HEK293 (cell line): ENCODE data around the gene TRPM2.

ENCODE experiments used
- CTCF ChIA-PET: fragments of 350-600 bp; formaldehyde crosslinking; extraction: SDS; loops from one replicate; lab custom pipeline; 2021; ENCODE audit warnings: antibody characterized with exemption; lab: Yijun Ruan, JAX
- POLR2A ChIA-PET: fragments of 300-600 bp; formaldehyde crosslinking; extraction: SDS; loops from one replicate; lab custom pipeline; 2020; ENCODE audit warnings: antibody characterized with exemption, inconsistent platforms; lab: Yijun Ruan, JAX
- H3K27ac ChIP-seq: fragments of 200-500 bp; sonication (Bioruptor generic); 2 replicates; pipeline ENCODE4 v1.5.1; 2014; ENCODE audit warnings: low read depth, low read length, control low read depth, inconsistent platforms; ENCODE audit errors: extremely low read depth
- H3K36me3 ChIP-seq, 2 experiments: fragments of 200-500 bp in 1 of 2; sonication (Bioruptor generic) in 1 of 2; 1 replicate in 1 of 2; 2 replicates in 1 of 2; pipeline ENCODE4 v1.5.1; 2014 to 2017; ENCODE audit warnings: inconsistent platforms in 2 of 2, low read length in 2 of 2; ENCODE audit not compliant: control insufficient read depth in 2 of 2, insufficient read depth in 1 of 2
- H3K4me1 ChIP-seq: fragments of 200-500 bp; sonication (Bioruptor generic); 2 replicates; pipeline ENCODE4 v1.5.1; 2014; ENCODE audit warnings: mild to moderate bottlenecking, low read length, inconsistent platforms; ENCODE audit not compliant: control insufficient read depth, insufficient read depth
- H3K4me3 ChIP-seq: 2 replicates; pipeline ENCODE4 v1.5.1; 2011; ENCODE audit warnings: low read depth, mild to moderate bottlenecking, control low read depth, low read length, moderate library complexity
- H3K9me3 ChIP-seq: fragments of 200-500 bp; sonication (Bioruptor generic); 2 replicates; pipeline ENCODE4 v1.5.1; 2014; ENCODE audit warnings: low read depth, low read length, inconsistent platforms; ENCODE audit not compliant: control insufficient read depth, insufficient read depth
- BCL6B ChIP-seq: fragments of 450-650 bp; formaldehyde crosslinking; IDR thresholded peaks from 2 replicates; pipeline ENCODE4 v1.5.1; 2017; ENCODE audit warnings: missing biosample characterization, missing genetic modification characterization
- KLF16 ChIP-seq: fragments of 450-650 bp; formaldehyde crosslinking; IDR thresholded peaks from 2 replicates; pipeline ENCODE4 v1.5.1; 2017; ENCODE audit warnings: missing biosample characterization, missing genetic modification characterization
- KLF8 ChIP-seq: fragments of 450-650 bp; formaldehyde crosslinking; IDR thresholded peaks from 2 replicates; pipeline ENCODE4 v1.5.1; 2016; ENCODE audit warnings: missing biosample characterization, missing genetic modification characterization
- REST ChIP-seq: fragments of 450-650 bp; formaldehyde crosslinking; IDR thresholded peaks from 2 replicates; pipeline ENCODE4 v1.5.1; 2016; ENCODE audit warnings: missing biosample characterization, missing genetic modification characterization
- SP7 ChIP-seq: fragments of 450-650 bp; formaldehyde crosslinking; IDR thresholded peaks from 2 replicates; pipeline ENCODE4 v1.5.1; 2016; ENCODE audit warnings: missing biosample characterization, missing genetic modification characterization
- ZBTB26 ChIP-seq: fragments of 450-650 bp; formaldehyde crosslinking; optimal IDR thresholded peaks from 2 replicates; pipeline ENCODE3; 2016; ENCODE audit warnings: missing biosample characterization, mild to moderate bottlenecking, missing genetic modification characterization
- ZNF112 ChIP-seq: fragments of 450-650 bp; formaldehyde crosslinking; IDR thresholded peaks from 2 replicates; pipeline ENCODE4 v1.5.0; 2017; ENCODE audit warnings: missing biosample characterization, missing genetic modification characterization
- ZNF138 ChIP-seq: fragments of 450-650 bp; formaldehyde crosslinking; IDR thresholded peaks from 2 replicates; pipeline ENCODE4 v1.5.1; 2016; ENCODE audit warnings: missing biosample characterization, missing genetic modification characterization, borderline replicate concordance
- ZNF202 ChIP-seq: fragments of 450-650 bp; formaldehyde crosslinking; IDR thresholded peaks from 2 replicates; pipeline ENCODE4 v1.5.1; 2016; ENCODE audit warnings: missing biosample characterization, missing genetic modification characterization, borderline replicate concordance
- ZNF292 ChIP-seq: fragments of 450-650 bp; formaldehyde crosslinking; IDR thresholded peaks from 2 replicates; pipeline ENCODE4 v1.5.1; 2016; ENCODE audit warnings: low read depth, missing biosample characterization, missing genetic modification characterization, borderline replicate concordance
- ZNF449 ChIP-seq: fragments of 450-650 bp; formaldehyde crosslinking; IDR thresholded peaks from 2 replicates; pipeline ENCODE4 v1.5.1; 2017; ENCODE audit warnings: missing biosample characterization, mild to moderate bottlenecking, missing genetic modification characterization, moderate library complexity
- ZNF473 ChIP-seq: fragments of 450-650 bp; formaldehyde crosslinking; IDR thresholded peaks from 2 replicates; pipeline ENCODE4 v1.5.1; 2017; ENCODE audit warnings: missing biosample characterization, missing genetic modification characterization
- ZNF549 ChIP-seq: fragments of 450-650 bp; IDR thresholded peaks from 2 replicates; pipeline ENCODE4 v1.5.1; 2018; ENCODE audit warnings: missing biosample characterization, missing genetic modification characterization, mild to moderate bottlenecking, inconsistent platforms, moderate library complexity
- ZNF654 ChIP-seq: fragments of 450-650 bp; formaldehyde crosslinking; IDR thresholded peaks from 2 replicates; pipeline ENCODE4 v1.5.1; 2016; ENCODE audit warnings: low read depth, missing biosample characterization, missing genetic modification characterization
- ZNF670 ChIP-seq: fragments of 450-650 bp; formaldehyde crosslinking; IDR thresholded peaks from 2 replicates; pipeline ENCODE4 v1.5.1; 2016; ENCODE audit warnings: missing biosample characterization, missing genetic modification characterization, low read depth
- ZNF843 ChIP-seq: fragments of 450-650 bp; formaldehyde crosslinking; IDR thresholded peaks from 2 replicates; pipeline ENCODE4 v1.5.1; 2016; ENCODE audit warnings: missing biosample characterization, missing genetic modification characterization
- ZSCAN5A ChIP-seq: fragments of 450-650 bp; formaldehyde crosslinking; IDR thresholded peaks from 2 replicates; pipeline ENCODE4 v1.5.1; 2016; ENCODE audit warnings: missing biosample characterization, missing genetic modification characterization

Gene TRPM2

GRCh38 chr21:44478801-44479167, 125.4 kb downstream of the TRPM2 start:
- no peaks in the 10 kb centered on the region for H3K36me3 ChIP-seq
- H3K9me3 ChIP-seq: no peaks in the 10 kb centered on the region
- H3K4me3 ChIP-seq: no peak overlapping the region
- H3K4me1 ChIP-seq: no peaks in the 10 kb centered on the region
- TF ChIP-seq REST: no peak
- TF ChIP-seq ZNF670 (tag by site-specific recombination): no peak
- TF ChIP-seq ZNF473 (tag by site-specific recombination): no peak
- TF ChIP-seq ZBTB26 (tag by site-specific recombination): no peak
- TF ChIP-seq ZSCAN5A (tag by site-specific recombination): no peak
- TF ChIP-seq KLF8 (tag by site-specific recombination): no peak
- no peak for TF ChIP-seq ZNF449 (tag by site-specific recombination)
- TF ChIP-seq ZNF549: no peak
- TF ChIP-seq ZNF654 (tag by site-specific recombination): no peak
- no peak for TF ChIP-seq ZNF843 (tag by site-specific recombination)
- TF ChIP-seq ZNF112 (tag by site-specific recombination): no peak
- TF ChIP-seq BCL6B (tag by site-specific recombination): no peak
- TF ChIP-seq SP7 (tag by site-specific recombination): no peak
- no peak for TF ChIP-seq KLF16 (tag by site-specific recombination)
- TF ChIP-seq ZNF138: no peak
- no peak for TF ChIP-seq ZNF292 (tag by site-specific recombination)
- TF ChIP-seq ZNF202 (tag by site-specific recombination): no peak
- H3K27ac ChIP-seq: no peak overlapping the region
- ChIA-PET CTCF (interaction anchor here (1.2 to 1.9 kb wide), 2 partner anchors 21 to 139 kb away, joined by 3 to 5 read pairs; no protein-coding TSS in a partner anchor), POLR2A (no interaction called here)
